Left cardiac atrium (tissue), 4 donors: ENCODE results near the gene TTC21A. TPM values are rescaled to one million over a fixed set of nuclear protein-coding genes. Genes with fewer than 3 reads are reported as not detected.

Experiments
- ATAC-seq, 2 donors: fragments of 200-7000 bp; cut with Tn5 transposase; one replicate each; pipeline ENCODE4 v1.9.1; 2020; ENCODE audit warnings: mild to moderate bottlenecking in 2 of 2, moderate library complexity in 2 of 2
- DNase-seq: peaks from one replicate; pipeline ENCODE4 v3.0.0-alpha.2; 2020
- intact Hi-C, 2 donors: fragments of 100-400 bp; cut with DNase I; formaldehyde crosslinking; loops; one replicate each; pipeline versions ENCODE4 v1.14.1 to v1.15.1; 2022 to 2023
- total RNA-seq, 2 donors: library from RNA; stranded (reverse); fragmentation: NEBNext Ultra II Directional; extraction: Animal tissue kit (Norgen Biotek cat#: 25700); gene quantifications; one replicate each; pipeline ENCODE4 v1.2.1, GENCODE V29; 2021
- donor health status: DM: no; HTN: yes; CAD: no.
- donor health status: DM: no; HTN: yes; CAD: no; lungs with severe emphysema.
- donor health status: DM: yes; HTN: yes; CAD: no.
- donor health status: Dilated cardiomyopathy.

TTC21A gene
- total RNA-seq, 2 donors from 2014 or later: 1.8 to 2.5 TPM

DNA sequence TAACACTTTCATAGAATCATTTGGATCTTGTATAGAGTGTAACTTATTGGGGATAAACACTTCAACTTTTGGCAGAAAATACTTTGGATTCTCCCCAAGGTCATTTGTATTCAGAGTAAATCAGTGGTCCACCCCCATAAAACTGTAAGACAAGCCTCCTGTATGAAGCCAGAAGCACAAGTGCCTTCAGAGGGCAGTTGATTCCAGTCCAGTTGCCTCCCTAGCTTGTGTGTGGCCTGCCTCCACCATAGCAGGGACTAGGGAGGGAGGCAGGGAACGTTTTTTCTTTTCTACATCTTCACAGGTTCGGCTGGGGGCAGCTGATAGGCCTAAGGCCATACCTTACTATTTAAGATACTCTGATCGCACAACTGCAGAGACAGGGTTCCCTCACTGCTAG, 11.7 kb upstream of the TTC21A start:
- DNase-seq: no peak
- intact Hi-C loops: no loop called here
- no peak for ATAC-seq

DNA sequence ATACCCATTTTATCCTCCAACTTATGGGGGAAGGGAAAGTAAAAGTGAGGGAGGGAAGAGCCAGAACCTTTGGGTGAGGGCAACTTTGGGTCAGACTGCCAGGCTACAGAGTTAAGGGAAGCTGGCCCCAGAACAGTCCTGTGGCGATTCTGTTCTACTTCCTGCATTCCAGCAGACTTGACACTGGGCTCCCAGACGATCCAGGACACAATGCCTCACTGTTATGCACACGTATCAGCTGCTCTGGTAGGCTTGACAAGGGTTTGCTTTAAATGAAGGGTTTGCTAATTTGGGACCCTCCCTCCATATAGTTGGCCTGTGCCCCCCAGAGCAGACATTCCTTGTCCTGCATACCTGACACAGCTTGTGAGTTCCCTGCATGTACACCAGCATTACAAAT, 10.7 kb upstream of the TTC21A start:
- intact Hi-C loops: no loop called here
- DNase-seq (no peak), ATAC-seq (peak; percentile 25 to 43)

DNA sequence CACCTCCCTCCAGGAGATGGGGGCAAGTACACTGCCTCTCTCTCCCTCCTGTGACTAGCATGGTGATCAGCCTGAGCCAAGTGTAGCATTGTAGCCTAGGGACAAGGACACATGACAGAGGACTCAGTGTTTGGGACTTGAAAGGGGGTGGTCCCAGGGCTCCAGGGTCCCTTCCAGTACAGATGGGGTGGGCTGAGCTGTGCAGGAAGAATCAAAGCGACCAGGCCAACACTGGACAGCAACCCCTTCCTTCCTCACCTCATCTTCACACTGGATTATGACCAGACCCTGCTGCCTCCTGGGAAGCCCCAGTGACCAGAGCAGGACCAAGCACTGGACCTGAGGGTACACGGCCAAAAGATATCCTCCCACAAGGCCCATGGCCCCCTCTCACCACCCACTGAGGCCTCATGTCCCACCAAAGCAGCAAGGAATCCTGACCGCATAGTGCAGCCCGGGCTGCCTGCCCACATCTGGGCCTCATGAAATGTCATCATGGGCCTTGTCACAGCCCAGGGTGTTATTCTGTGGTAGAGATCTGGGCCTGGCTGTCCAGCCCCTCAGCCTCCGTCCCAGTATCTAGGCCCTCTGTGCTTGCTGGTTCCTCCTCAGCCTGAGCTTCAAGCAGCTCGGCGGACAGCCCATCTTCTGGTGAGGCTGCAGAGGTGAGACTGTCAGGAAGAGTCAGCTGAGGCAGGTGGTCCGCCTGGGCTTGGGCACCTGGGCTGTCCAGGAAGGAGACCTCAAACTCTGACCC, 9.6 kb upstream of the TTC21A start:
- DNase-seq (no peak), ATAC-seq (no peak)
- intact Hi-C loops: no loop called here

GRCh38 chr3:39098473-39099000, 8.9 kb upstream of the TTC21A start:
- ATAC-seq (no peak), DNase-seq (no peak)
- intact Hi-C loops: no loop called here

- intact Hi-C loops: no loop called here
- no peak for ATAC-seq
- no peak for DNase-seq
Observed at GRCh38 chr3:39099242-39099641, 8.2 kb upstream of the TTC21A start.

- intact Hi-C loops: no loop called here
- ATAC-seq: no peak
- DNase-seq: no peak
Observed at GRCh38 chr3:39099738-39100499, 7.6 kb upstream of the TTC21A start.

DNA sequence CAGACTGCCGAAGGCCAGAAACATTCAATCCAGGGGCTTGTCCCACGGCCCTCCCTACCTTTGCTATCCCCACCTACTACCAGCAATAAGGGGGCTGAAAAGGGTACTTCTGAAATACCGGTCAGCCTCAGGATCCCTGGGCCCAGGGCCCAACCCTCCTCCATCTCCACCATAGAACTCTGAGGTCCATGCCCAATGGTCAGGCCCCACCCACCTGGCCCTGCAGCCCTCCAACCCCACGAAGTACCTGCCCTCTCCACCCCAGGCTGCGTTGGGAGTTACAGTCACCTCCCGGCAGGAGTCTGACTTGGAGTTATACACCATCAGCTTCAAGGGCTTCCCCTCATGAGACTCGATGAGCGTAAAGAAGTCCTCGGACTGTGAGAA, 7.0 kb upstream of the TTC21A start:
- no peak for DNase-seq

DNA sequence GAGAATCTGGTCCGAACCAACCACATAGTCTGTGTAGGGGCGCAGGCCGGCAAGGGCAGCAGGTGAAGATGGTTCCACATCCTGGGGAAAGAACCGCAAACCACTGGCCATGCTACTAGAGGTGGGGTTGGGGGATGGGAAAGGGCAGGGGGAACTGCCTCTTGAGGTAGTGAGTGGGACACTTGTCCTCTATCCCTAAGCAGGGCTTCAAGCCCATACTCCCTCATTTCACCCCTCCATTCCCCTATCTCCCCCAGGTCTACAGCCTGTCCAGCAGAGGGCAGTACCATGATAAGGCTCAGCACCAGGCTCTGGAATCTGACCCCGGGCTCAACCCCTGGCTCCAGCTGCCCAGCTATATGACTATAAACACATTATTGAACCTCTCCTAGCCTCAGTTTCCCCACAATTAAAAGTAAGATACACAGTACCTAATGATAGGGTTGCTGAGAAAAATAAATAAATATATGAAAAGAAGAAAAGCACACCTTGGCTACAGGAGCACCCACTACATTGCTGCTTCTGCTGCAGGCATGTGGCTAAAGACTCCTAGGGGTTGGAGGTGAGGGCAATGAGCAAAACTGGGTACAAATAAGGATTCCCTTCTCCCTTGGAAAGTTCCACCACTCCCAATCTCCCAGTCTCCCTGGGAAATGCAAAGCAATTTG, 6.3 kb upstream of the TTC21A start:
- DNase-seq (no peak), ATAC-seq (peak; percentile 47 to 54)
- intact Hi-C loops: no loop called here

More for the DNA sequence above, 7.0 kb upstream of the TTC21A start:
- intact Hi-C loops: no loop called here
- ATAC-seq: no peak

DNA sequence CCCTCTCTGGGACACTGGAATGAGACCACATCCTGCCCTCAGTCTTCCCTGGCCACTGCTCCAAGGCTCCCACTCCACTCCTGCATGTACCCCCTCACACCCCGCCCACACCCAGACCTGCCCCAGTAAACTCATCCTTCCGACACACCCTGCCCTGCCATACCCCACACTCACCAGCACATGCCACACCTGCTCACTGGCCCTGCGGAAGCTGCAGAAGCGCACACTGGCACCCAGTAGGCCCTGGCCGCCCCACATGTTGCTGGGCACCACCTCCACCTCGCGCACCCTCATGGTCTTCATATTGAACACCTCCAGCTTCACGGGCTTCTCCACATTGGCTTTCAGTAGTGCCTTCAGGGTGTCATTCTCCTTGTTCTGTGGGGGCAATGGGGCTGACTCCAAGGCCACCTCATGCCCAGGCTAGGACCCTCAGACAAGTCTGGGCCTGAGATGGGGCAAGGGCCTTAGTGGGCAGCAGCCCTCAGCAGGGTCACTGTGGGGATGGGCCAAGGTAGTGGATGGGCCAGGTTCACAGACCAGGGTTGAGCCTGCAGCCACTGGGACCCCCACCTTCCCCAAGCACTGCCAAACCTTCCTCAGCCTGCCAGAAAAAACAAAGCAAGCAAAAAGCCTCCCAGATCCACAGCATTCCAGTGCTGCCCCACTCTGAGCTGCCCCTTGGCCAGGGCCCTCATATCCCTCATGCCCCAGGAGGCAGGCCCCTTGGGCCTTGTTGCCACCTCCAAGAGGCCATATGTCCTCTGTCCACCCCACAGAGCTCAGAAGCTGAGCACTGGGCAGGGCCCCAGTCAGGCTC, 4.8 kb upstream of the TTC21A start:
- intact Hi-C loops: no loop called here
- ATAC-seq (no peak), DNase-seq (no peak)

GRCh38 chr3:39103324-39103693, 4.2 kb upstream of the TTC21A start:
- DNase-seq (no peak), ATAC-seq (no peak)
- intact Hi-C loops: no loop called here

GRCh38 chr3:39103791-39104552, 3.5 kb upstream of the TTC21A start:
- ATAC-seq (no peak), DNase-seq (no peak)
- intact Hi-C loops: no loop called here

GRCh38 chr3:39104961-39105686, 2.4 kb upstream of the TTC21A start:
- intact Hi-C loops: no loop called here

GRCh38 chr3:39105687-39106063, 1.8 kb upstream of the TTC21A start:
- intact Hi-C loops: no loop called here
- no peak for ATAC-seq
- DNase-seq: no peak

More at GRCh38 chr3:39104961-39105686, 2.4 kb upstream of the TTC21A start:
- DNase-seq (no peak), ATAC-seq (no peak)

DNA sequence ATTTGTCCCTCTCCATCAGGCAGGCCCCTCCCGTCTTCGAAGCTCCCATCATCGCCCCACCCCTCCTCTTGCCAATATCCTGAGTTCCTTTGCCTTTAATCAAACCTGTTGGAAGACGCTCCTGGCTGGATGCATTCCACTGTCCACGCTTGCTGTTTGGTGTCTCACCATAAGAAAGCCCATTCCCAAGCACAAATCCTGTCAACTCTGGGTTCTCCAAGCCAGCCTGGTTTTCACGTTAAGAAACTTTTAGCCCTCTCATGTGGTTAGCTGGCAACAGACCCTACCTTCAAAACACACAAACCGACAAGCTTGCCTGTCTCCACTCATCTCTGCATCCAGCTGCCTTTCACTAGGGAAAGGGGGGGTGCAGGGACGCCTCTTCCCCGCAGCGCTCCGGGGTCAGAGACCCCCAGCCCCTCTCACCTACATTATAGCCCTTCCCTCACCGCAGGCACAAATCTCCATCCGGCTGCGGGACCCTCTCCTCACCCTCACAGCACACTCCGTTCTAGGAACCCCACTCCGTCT, 1.1 kb upstream of the TTC21A start:
- ATAC-seq (no peak), DNase-seq (no peak)
- intact Hi-C loops: no loop called here

DNA sequence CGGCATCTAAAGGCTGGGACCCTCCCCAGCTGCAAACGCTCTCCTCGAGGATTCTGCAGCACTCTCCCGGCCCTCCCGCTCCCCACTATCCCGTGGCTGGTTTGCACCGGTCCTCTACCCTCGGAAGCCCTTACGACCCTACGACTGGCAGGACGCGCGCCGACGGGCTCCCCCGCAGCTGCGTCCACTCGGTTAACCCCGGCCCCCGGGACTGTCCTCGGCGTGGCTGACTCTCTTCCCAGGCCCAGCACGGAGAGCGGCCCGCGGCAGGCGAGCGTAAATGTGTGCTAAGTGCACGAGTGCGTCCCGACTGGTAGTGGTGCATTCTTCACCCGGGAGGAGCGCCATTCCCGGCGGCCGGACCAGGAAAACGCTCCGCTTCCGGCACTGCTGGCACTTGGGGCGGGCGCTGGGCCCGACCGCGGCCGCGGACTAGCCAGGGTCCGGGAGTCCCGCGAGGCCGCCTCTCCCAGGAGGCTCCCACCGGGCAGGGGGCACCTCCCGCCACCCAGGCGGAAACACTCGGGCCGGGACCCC, 561 bp upstream of the TTC21A start:
- DNase-seq (peak; percentile 75), ATAC-seq (peak; percentile 73 to 78)
- intact Hi-C loops: no loop called here

GRCh38 chr3:39108200-39108710, 775 bp downstream of the TTC21A start:
- intact Hi-C loops: no loop called here
- ATAC-seq (no peak), DNase-seq (no peak)

- DNase-seq (no peak), ATAC-seq (no peak)
- intact Hi-C loops: no loop called here
Observed at GRCh38 chr3:39109086-39109485, 1.6 kb downstream of the TTC21A start.
